ENCODE measurements around the gene PLP1. TPM values are rescaled to one million over a fixed set of nuclear protein-coding genes. Genes with fewer than 3 reads are reported as not detected.
"Not testable (repeated sequence)": the region's sequence is repeated elsewhere in the genome, so short reads cannot be mapped to it uniquely, and the experiment has no call there.

Gene PLP1
- 0.28 TPM in 1 of 2 replicates, not detected in the other for total RNA-seq

- DNase-seq, result no peak
Measured at GRCh38 chrX:103776546-103776945, at the start of gene PLP1. Gene PLP1 (plus strand): TSS chrX:103776840. CDS start chrX:103776996, 156 bp downstream.

GRCh38 chrX:103727115-103727514 lies 49.5 kb upstream of the PLP1 start:
- DNase-seq, result no peak

- DNase-seq, result no peak
Measured at GRCh38 chrX:103729015-103729414, 47.6 kb upstream of the PLP1 start.

GRCh38 chrX:103730147-103730795 lies 46.4 kb upstream of the PLP1 start:
- DNase-seq, result peak; percentile 4

GRCh38 chrX:103730796-103731493 lies 45.7 kb upstream of the PLP1 start:
- DNase-seq, result peak; percentile 75

- DNase-seq, result no peak
Measured at GRCh38 chrX:103733017-103733416, 43.6 kb upstream of the PLP1 start.

GRCh38 chrX:103734125-103734760 lies 42.4 kb upstream of the PLP1 start:
- DNase-seq, result peak; percentile 13

GRCh38 chrX:103737696-103738095 lies 38.9 kb upstream of the PLP1 start:
- no peak for DNase-seq

- DNase-seq, result no peak
Measured at GRCh38 chrX:103739421-103739820, 37.2 kb upstream of the PLP1 start.

- no peak for DNase-seq
Measured at GRCh38 chrX:103741879-103742278, 34.8 kb upstream of the PLP1 start.

GRCh38 chrX:103742339-103742738 lies 34.3 kb upstream of the PLP1 start:
- no peak for DNase-seq

GRCh38 chrX:103747163-103747562 lies 29.5 kb upstream of the PLP1 start:
- no peak for DNase-seq

GRCh38 chrX:103754401-103754800 lies 22.2 kb upstream of the PLP1 start:
- no peak for DNase-seq

- no peak for DNase-seq
Measured at GRCh38 chrX:103756736-103757135, 19.9 kb upstream of the PLP1 start.

GRCh38 chrX:103758555-103758954 lies 18.1 kb upstream of the PLP1 start:
- no peak for DNase-seq

- DNase-seq, result not testable (repeated sequence)
Measured at GRCh38 chrX:103763541-103763940, 13.1 kb upstream of the PLP1 start.

GRCh38 chrX:103766813-103767555 lies 9.7 kb upstream of the PLP1 start:
- not testable (repeated sequence) for DNase-seq

- no peak for DNase-seq
Measured at GRCh38 chrX:103773445-103773844, 3.2 kb upstream of the PLP1 start.

- DNase-seq, result peak; percentile 67
Measured at GRCh38 chrX:103774070-103774642, 2.5 kb upstream of the PLP1 start.

GRCh38 chrX:103779141-103779789 lies 2.6 kb downstream of the PLP1 start:
- DNase-seq, result peak; percentile 29

GRCh38 chrX:103780336-103781061 lies 3.9 kb downstream of the PLP1 start:
- DNase-seq, result no peak

- DNase-seq, result no peak
Measured at GRCh38 chrX:103781062-103781402, 4.4 kb downstream of the PLP1 start.
